Fibroblast of lung (primary cell): ENCODE measurements around the gene ANKRD31. TPM values are rescaled to one million over a fixed set of nuclear protein-coding genes. Genes with fewer than 3 reads are reported as not detected.

Source experiments
- DNase-seq, 2 donors: peaks; one replicate each; pipeline versions ENCODE4 v3.0.0 to v3.0.0-alpha.2; 2010; ENCODE audit warnings: low read depth in 2 of 2
- H2AFZ ChIP-seq: 2 replicates; pipeline ENCODE4 v1.5.1; 2012; ENCODE audit warnings: low read length, control low read depth, inconsistent platforms
- H3K27ac ChIP-seq: 2 replicates; pipeline ENCODE4 v1.5.1; 2011; ENCODE audit warnings: low read length, control low read depth; ENCODE audit not compliant: insufficient read depth
- H3K27me3 ChIP-seq: 2 replicates; pipeline ENCODE4 v1.5.1; 2011; ENCODE audit warnings: mild to moderate bottlenecking, low read length; ENCODE audit not compliant: control insufficient read depth, insufficient read depth
- H3K36me3 ChIP-seq: 2 replicates; pipeline ENCODE4 v1.5.1; 2011; ENCODE audit warnings: low read length; ENCODE audit not compliant: control insufficient read depth, insufficient read depth
- H3K4me1 ChIP-seq: 2 replicates; pipeline ENCODE4 v1.5.1; 2011; ENCODE audit warnings: low read length; ENCODE audit not compliant: control insufficient read depth, insufficient read depth; ENCODE audit errors: extremely low read depth
- H3K4me2 ChIP-seq: 2 replicates; pipeline ENCODE4 v1.5.1; 2011; ENCODE audit warnings: low read length, control low read depth; ENCODE audit not compliant: insufficient read depth; ENCODE audit errors: extremely low read depth
- H3K4me3 ChIP-seq, 4 experiments: fragments of 200-600 bp in 1 of 4; sonication (generic) in 1 of 4; replicated peaks in 1 of 4; 2 replicates each; pipeline ENCODE4 v1.5.1; 2011 to 2016; ENCODE audit warnings: low read length in 4 of 4, low read depth in 3 of 4, mild to moderate bottlenecking in 3 of 4, control low read depth in 2 of 4, inconsistent platforms in 1 of 4, mixed read lengths in 1 of 4; ENCODE audit not compliant: insufficient read depth in 1 of 4; ENCODE audit errors: control extremely low read depth in 1 of 4
- H3K79me2 ChIP-seq: 2 replicates; pipeline ENCODE4 v1.5.1; 2012; ENCODE audit warnings: mild to moderate bottlenecking, low read length, inconsistent platforms; ENCODE audit not compliant: control insufficient read depth, insufficient read depth
- H3K9ac ChIP-seq: 2 replicates; pipeline ENCODE4 v1.5.1; 2011; ENCODE audit warnings: mild to moderate bottlenecking, low read length, control low read depth; ENCODE audit not compliant: insufficient read depth
- H3K9me3 ChIP-seq: 2 replicates; pipeline ENCODE4 v1.5.1; 2012; ENCODE audit warnings: low read depth, low read length; ENCODE audit not compliant: control insufficient read depth, insufficient read depth
- H4K20me1 ChIP-seq: 2 replicates; pipeline ENCODE4 v1.5.1; 2011; ENCODE audit warnings: low read length; ENCODE audit not compliant: control insufficient read depth, insufficient read depth; ENCODE audit errors: extremely low read depth
- CTCF ChIP-seq, 2 donors: IDR thresholded peaks in 1 of 2; conservative IDR thresholded peaks in 1 of 2; 1 replicate in 1 of 2; 2 replicates in 1 of 2; pipeline ENCODE4 v1.5.1; 2011 to 2012; ENCODE audit warnings: low read length in 2 of 2, control low read depth in 1 of 2, inconsistent platforms in 1 of 2, low read depth in 1 of 2, mild to moderate bottlenecking in 1 of 2
- EZH2 ChIP-seq: IDR thresholded peaks from 2 replicates; pipeline ENCODE4 v1.5.1; 2012; ENCODE audit warnings: low read length, control low read depth, mild to moderate bottlenecking; ENCODE audit errors: missing control alignments
- polyA plus RNA-seq, 2 donors: library from polyadenylated mRNA; depleted of rRNA in 1 of 2; stranded (reverse) in 1 of 2; unstranded in 1 of 2; fragments of >200 nt; gene quantifications; 2 replicates each; pipeline ENCODE4 v1.2.1, GENCODE V29; 2011 to 2012; ENCODE audit warnings: missing spikeins in 1 of 2
- total RNA-seq: library from RNA; depleted of rRNA; stranded (reverse); fragments of >200 nt; gene quantifications from 2 replicates; pipeline ENCODE4 v1.2.1, GENCODE V29; 2014

ANKRD31 gene
- total and polyA plus RNA-seq, 2 donors (not counting 1 experiment from before 2014, with no cell fraction given), result 0.05 to 0.33 TPM

DNA sequence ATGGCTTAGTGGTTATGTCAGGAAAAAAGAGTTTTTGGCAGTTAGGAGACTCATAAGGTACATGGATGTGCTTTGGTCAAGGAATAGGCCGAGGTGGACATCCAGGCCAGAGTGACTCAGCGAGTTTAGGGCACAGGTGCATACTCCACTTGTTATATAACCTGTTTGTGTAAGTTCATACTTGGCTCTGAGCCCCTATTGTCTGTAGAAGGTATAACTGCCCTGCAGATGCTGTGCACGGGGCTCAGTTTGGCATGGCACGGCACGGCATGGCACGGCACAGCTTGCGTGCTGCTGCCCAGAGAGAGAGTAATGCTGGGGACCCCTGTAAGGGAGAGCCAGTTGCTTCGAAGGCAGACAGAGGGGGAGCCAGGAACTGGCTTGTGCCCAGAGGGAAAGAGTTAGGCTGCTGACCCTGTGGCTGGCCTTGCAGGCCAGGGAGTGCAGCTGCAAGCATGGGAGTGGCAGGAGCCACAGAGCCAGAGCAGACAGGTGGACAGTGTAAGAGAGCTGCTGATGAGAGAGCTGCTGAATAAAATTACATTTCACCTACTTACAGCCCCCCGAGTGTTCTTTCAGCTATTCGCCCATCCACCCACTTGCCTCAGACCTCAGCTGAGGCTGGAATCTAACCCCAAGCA, 216.5 kb downstream of the ANKRD31 start:
- H3K4me2 ChIP-seq, result no peak overlapping the region
- DNase-seq, result no peak
- no peaks in the 10 kb centered on the region for H3K36me3 ChIP-seq
- H3K27ac ChIP-seq, result no peak overlapping the region
- H4K20me1 ChIP-seq, result no peaks in the 10 kb centered on the region
- no peak overlapping the region for H3K9ac ChIP-seq
- H2AFZ ChIP-seq, result no peak overlapping the region
- no peaks in the 10 kb centered on the region for H3K4me1 ChIP-seq
- no peaks in the 10 kb centered on the region for H3K27me3 ChIP-seq
- TF ChIP-seq CTCF (conservative IDR thresholded peaks at IDR 0.05 in 1 of 2, IDR thresholded peaks at IDR 0.05 in 1 of 2; ENCODE audit: low read depth in 1 of 2, low read length in 2 of 2) (no peak), EZH2 (no peak)
- no peaks in the 10 kb centered on the region for H3K79me2 ChIP-seq
- H3K9me3 ChIP-seq, result no peaks in the 10 kb centered on the region
- H3K4me3 ChIP-seq, result no peak overlapping the region

GRCh38 chr5:75018805-75019587, 217.7 kb downstream of the ANKRD31 start:
- H3K9ac ChIP-seq, result no peak overlapping the region
- no peaks in the 10 kb centered on the region for H3K27me3 ChIP-seq
- H4K20me1 ChIP-seq, result no peaks in the 10 kb centered on the region
- TF ChIP-seq EZH2 (no peak), CTCF (conservative IDR thresholded peaks at IDR 0.05 in 1 of 2, IDR thresholded peaks at IDR 0.05 in 1 of 2; ENCODE audit: low read depth in 1 of 2, low read length in 2 of 2) (no peak)
- H3K4me1 ChIP-seq, result no peaks in the 10 kb centered on the region
- no peak for DNase-seq
- H3K27ac ChIP-seq, result no peak overlapping the region
- H3K4me2 ChIP-seq, result no peak overlapping the region
- H3K9me3 ChIP-seq, result no peaks in the 10 kb centered on the region
- no peak overlapping the region for H3K4me3 ChIP-seq
- H2AFZ ChIP-seq, result no peak overlapping the region
- no peaks in the 10 kb centered on the region for H3K36me3 ChIP-seq
- H3K79me2 ChIP-seq, result no peaks in the 10 kb centered on the region

Other genes with a start within 250 kb of the ANKRD31 start
- 1.8 and 3.6 TPM in 2 replicates for gene GCNT4, start 184.3 kb downstream of the ANKRD31 start, total RNA-seq
- gene GCNT4, start 184.3 kb downstream of the ANKRD31 start, polyA plus RNA-seq, result 2.2 and 14.6 TPM in 2 replicates
- gene HMGCR, start 100.3 kb upstream of the ANKRD31 start, total RNA-seq, result 100 and 225 TPM in 2 replicates
- gene HMGCR, start 100.3 kb upstream of the ANKRD31 start, polyA plus RNA-seq, result 76.0 and 132 TPM in 2 replicates